Activated CD8-positive, alpha-beta memory T cell treated with anti-CD3 and anti-CD28 coated beads for 36 hours (primary cell): Measurements from ENCODE around the gene ZNF500. TPM values are rescaled to one million over a fixed set of nuclear protein-coding genes. Genes with fewer than 3 reads are reported as not detected.

Experiments used
- CTCF ChIA-PET: fragments of 350-600 bp; sonication (Branson Sonifier 250); formaldehyde crosslinking; loops from one replicate; lab custom pipeline; 2021; ENCODE audit warnings: antibody characterized with exemption; lab: Charles Lee
- POLR2A ChIA-PET: fragments of 350-600 bp; sonication (Branson Sonifier 250); formaldehyde crosslinking; loops from one replicate; lab custom pipeline; 2021; ENCODE audit warnings: antibody characterized with exemption; lab: Charles Lee
- total RNA-seq, 2 experiments: library from RNA; stranded (reverse); gene quantifications; one replicate each; pipeline ENCODE4 v1.2.3, GENCODE V29; 2021

Gene ZNF500
- total RNA-seq: 10 to 100 TPM in 1 of 2 experiments, 1 to 10 TPM in 1; 10.0 to 12.0 TPM

DNA sequence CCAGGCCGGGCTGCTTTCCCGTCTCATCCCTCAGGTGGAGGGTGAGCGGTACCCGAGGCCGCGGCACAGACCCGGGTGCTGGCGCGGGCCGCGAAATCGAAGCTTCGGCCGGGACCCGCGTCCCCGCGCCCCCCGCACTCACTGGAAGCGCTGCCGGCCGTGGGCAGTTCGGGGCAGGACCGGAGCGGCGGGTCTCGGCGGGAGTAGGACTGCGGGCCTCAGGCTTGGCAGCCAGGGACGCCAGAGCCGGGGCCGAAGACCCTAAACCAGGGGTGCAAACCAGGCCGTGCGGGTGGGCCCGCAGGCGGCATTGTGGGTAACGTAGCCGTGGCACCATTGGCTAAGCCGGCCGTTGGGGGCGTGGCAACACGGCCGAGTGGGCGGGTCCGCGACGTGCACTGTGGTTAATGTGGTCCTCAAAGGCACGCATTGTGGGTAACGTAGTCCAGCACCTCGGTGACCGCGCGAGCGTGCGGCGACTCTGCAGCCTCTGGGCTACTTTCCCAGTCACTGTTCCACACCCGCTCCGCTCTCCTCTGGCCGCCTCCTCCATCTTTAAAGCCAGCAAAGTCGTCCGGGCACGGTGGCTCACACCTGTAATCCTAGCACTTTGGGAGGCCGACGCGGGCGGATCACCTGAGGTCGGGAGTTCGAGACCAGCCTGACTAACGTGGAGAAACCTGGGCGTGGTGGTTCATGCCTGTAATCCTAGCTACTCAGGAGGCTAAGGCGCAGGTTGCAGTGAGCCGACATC, at the start of gene ZNF500:
ZNF500 (minus strand) TSS at position 288 of the 754 bp plus-strand sequence. CDS start 1,184 bp downstream, outside the sequence.
- CTCF ChIA-PET: interaction anchor here (1.7 kb wide), 1 partner anchor 33 kb away, joined by 3 read pairs; the partner anchor contains the start of genes ANKS3 and DNAAF8
- POLR2A ChIA-PET: interaction anchor here (0.5 kb wide), 1 partner anchor 19 kb away, joined by 4 read pairs; no protein-coding TSS in a partner anchor

DNA sequence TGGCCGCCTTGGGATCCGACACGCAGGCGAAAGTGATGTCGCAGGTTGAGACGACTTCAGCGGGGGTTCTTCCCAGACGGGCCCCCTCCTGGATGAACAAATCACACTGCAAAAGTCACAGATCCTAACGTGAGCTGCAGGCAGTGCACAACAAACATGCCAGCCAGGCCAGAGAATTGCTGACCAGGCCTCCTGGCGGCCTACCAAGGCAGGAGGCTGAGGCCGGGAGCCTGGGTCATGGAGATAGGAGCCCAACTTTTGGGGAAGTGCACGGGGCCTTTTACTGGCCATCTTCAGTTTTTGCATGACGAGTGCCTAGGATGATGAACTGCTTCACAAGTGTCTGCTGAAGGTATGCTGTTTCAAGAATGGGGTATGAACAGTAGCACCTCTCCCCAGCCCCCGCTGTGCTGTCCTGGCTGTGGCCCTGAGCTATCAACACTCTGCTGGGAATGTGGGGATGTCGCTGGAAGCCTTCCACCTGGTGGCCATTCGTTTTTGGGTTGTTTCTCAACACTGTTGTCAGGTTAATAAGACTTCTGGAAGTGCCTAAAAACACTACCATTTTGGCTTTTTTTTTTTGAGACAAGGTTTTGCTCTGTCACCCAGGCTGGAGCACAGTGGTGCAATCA, 47.7 kb upstream of the ZNF500 start:
- CTCF ChIA-PET: interaction anchor here (1.0 kb wide), 1 partner anchor 142 kb away, joined by 4 read pairs; no protein-coding TSS in a partner anchor
- POLR2A ChIA-PET: no interaction called here

DNA sequence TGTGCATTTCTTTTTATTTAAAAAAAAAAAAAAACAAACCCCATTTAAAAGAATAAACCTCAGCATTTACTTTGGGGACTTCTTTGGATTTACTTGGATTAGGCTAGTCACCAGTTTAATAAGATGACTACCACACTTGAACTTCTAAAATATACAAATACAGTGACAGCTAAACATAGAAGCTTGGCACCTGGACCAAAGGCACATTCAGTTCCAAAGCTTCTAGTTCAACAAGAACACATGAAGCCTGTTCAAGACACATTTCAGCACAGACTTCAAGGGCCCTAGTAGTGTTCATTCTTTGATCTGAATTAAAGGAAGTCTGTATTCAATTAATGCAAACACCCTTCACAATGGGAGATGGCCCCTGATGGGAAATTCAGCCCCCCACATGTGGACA, 47.1 kb upstream of the ZNF500 start:
- ChIA-PET CTCF (no interaction called here), POLR2A (no interaction called here)

- POLR2A ChIA-PET: no interaction called here
- CTCF ChIA-PET: interaction anchor here (0.7 kb wide), 1 partner anchor 135 kb away, joined by 4 read pairs; no protein-coding TSS in a partner anchor
These were observed 46.5 kb upstream of the ZNF500 start for GRCh38 chr16:4813251-4814003.

- CTCF ChIA-PET: no interaction called here
These were observed 44.8 kb upstream of the ZNF500 start for GRCh38 chr16:4811773-4812172.

DNA sequence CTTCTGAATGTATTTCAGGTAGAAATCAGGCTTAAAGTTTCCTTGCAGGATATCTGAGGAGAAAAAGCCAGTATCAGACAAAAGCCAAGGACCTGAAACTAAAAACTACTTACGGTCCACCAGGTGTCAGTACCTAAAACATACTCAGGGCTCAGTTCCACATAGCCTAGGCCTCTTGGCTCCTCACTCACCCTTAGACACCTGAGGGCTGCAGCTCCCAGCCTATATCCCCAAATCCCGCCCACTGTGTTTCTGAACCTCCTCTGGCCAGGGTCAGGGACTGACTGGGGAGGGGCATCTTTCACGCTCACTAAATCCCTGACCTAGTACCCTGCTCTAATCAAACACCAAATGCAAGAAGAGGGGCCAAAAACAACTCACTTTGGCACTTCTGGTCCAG, 44.3 kb upstream of the ZNF500 start:
- ChIA-PET CTCF (no interaction called here), POLR2A (no interaction called here)

More at GRCh38 chr16:4811773-4812172, 44.8 kb upstream of the ZNF500 start:
- POLR2A ChIA-PET: no interaction called here

GRCh38 chr16:4806280-4806679, 39.3 kb upstream of the ZNF500 start:
- ChIA-PET CTCF (no interaction called here), POLR2A (no interaction called here)

DNA sequence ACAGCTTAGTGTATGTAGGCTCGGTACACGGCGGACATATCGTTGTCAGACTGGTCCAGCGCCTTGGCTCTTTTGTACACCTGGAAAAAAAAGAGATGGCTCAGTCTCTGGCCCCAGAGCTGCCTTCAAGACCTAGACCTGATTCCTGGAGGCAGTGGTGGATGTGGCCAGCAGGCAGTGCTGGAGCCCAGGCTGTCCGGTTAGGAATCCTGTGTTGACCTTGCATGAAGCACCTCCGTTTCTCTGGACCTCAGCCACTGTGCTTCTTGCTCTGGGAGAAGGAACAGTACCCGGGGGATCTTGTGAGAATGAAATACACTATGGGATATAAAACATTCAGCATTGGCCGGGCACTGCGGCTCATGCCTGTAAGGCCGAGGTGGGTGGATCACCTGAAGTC, 38.3 kb upstream of the ZNF500 start:
- CTCF ChIA-PET: no interaction called here
- POLR2A ChIA-PET: no interaction called here

DNA sequence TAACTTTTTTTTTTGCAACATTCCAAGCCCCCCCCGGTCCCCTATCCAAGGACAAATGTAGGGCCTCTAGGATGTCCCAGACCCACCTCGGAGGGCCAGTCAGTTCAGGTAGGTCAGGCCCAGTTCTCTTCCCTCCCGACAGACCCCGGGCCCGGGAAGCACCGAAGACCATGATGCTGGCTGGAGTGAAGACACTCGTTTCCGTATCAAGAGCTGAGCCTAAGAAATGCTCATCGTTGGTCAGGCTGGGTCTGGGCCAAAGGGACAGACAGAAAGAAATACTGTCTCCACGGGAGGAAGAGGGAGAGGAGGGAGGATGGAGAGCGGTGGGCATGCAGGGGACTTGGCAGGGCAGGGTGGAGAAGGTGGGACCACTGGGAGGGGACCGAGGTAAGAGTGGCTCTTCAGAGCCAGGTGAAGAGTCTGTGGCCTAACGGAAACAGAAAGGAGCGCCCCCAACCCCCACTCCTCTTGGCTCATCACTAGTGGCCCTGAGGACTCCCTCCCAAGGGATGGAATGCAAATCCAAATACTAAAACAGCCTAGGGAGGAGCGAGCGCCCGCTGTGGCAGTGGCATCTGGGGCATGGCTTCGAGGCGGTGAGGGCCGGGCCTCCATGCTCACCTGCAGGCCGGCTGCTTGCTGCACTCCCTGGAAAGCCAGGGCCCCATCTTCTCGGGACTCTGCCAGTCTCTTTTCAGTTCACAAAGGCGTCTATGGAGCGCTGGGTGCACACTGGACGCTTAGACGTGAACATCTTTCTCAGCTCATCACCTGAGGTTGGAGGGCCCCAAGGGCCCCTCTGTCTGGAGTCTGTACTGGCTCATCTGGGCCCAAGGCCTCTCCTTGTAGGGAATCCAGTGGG, 37.2 kb upstream of the ZNF500 start:
- POLR2A ChIA-PET: no interaction called here
- CTCF ChIA-PET: interaction anchor here (0.5 kb wide), 1 partner anchor 38 kb away, joined by 3 read pairs; no protein-coding TSS in a partner anchor

- ChIA-PET POLR2A (interaction anchor here (0.5 kb wide), 1 partner anchor 71 kb away, joined by 4 read pairs; no protein-coding TSS in a partner anchor), CTCF (no interaction called here)
These were observed 36.5 kb upstream of the ZNF500 start for GRCh38 chr16:4803401-4803844.

- ChIA-PET CTCF (interaction anchor here (0.6 kb wide), 1 partner anchor 55 kb away, joined by 3 read pairs; no protein-coding TSS in a partner anchor), POLR2A (interaction anchor here (0.5 to 1.6 kb wide), 5 partner anchors 32 to 241 kb away, joined by 3 to 11 read pairs (median 5); partner anchors contain the start of genes ANKS3 and DNAAF8)
These were observed 35.8 kb upstream of the ZNF500 start for GRCh38 chr16:4802659-4803287.

- ChIA-PET POLR2A (interaction anchor here (0.6 to 1.6 kb wide), 4 partner anchors 32 to 241 kb away, joined by 3 to 11 read pairs (median 6); partner anchors contain the start of genes ANKS3 and DNAAF8), CTCF (no interaction called here)
These were observed 35.1 kb upstream of the ZNF500 start, which contains the start of gene ROGDI for GRCh38 chr16:4801962-4802658. ROGDI (minus strand) TSS chr16:4802633; CDS start chr16:4802571, 62 bp downstream.

- ChIA-PET POLR2A (interaction anchor here (1.4 to 1.6 kb wide), 2 partner anchors 33 to 67 kb away, joined by 5 to 6 read pairs; partner anchors contain the start of genes ANKS3 and DNAAF8), CTCF (no interaction called here)
These were observed 34.3 kb upstream of the ZNF500 start for GRCh38 chr16:4801051-4801961.

DNA sequence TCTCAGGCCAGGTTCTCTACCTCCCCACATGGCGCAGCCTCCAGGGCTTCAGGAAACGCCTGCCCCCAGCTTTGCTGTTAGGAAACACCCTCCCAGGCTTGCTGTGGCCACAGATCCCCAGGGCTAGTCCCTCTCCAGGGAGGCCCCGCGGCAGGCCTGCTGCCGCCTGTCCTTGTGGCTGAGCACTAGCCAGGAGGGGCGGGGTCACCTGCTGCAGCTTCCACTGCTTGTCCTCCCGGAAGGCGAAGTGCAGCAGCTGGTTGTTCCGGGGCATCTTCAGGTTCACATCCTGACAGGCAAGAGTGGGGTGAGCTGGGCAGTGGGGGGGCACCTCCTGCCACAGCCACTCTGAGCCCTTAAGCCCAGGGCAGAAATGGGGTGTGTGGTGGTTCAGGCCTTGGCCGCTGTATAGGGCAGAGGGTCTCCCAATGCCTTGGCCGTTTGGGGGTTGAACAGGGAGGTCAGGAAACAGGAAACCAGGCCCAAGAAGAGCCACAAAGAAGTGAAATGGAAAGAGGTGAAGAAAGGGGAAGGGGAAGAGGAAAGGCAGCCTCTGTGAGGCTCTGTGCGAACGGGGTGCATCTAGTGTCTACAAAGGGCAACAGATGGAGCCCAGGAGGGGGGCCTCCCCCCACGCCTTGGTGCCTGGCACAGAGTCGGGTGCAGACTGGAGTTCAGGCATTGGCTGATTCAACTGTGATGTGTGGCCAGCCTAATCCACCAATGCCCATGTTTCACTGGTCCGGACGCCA, 33.5 kb upstream of the ZNF500 start:
- ChIA-PET CTCF (no interaction called here), POLR2A (no interaction called here)

DNA sequence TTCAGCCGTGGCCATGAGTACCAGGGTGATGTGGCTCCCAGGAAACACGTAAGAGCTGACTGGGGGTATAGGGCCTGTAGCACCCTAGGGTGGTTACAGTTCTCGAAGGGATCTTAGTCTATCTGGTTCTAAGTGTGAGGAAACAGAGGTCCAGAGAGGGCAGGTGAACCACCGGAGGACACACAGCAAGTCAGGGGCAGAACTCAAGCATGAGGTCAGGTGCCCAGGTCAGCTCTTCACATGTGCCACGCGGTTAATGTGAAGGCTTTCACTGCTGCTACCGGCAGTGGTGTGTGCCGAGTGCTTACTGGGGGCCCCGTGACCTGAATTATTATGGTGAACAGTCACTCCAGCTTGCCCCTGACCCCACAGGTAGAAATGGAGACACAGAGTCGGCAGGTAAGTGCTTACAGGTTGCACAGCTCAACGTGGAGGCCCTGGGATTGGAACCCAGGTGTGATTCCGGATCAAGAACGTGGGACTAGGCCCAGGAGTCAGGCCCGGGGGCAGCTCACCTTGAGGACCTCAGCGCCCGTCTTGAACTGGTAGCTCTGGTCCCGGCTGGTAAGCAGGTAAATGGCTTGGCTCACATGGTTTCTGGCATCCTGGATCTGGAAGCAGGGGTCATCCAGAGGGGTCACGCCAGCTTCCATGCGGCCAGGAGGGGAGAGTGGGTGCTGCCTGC, 32.4 kb upstream of the ZNF500 start:
- ChIA-PET POLR2A (no interaction called here), CTCF (no interaction called here)
